ENCODE data around the gene MLST8.

Gene MLST8

DNA sequence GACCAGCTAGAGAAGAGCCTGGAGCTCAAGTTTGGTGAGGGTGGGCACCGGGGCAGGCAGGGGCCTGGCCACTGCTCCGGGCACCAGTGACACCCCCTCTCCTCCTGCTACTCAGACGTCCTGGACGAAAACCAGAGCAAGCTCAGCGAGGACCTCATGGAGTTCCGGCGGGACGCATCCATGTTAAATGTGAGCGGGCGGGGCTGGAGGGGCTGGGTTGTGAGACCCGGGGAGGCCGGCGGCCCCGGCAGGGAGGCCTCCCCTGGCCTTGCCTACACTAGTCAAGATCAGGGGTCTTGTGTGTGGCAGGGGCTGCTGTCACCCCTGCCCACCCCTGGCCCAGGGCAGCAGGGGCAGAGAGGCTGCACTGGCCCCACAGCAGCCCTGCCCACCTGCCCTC, 31.9 kb upstream of the MLST8 start:
- no peak for DNase-seq (ENCODE audit: low read depth)

DNA sequence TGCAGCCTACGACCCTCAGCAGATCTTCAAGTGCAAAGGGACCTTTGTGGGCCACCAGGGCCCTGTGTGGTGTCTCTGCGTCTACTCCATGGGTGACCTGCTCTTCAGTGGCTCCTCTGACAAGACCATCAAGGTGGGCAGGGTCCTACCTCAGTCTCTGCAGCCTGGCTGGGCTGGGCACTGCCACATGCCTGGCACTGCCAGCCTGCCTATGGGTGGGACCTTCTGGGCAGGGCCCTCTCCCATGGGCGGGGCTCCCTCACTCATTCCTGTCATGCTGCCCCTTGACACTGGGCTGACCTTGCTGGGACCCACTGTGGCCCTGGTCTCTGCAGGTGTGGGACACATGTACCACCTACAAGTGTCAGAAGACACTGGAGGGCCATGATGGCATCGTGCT, 31.3 kb upstream of the MLST8 start:
- no peak for DNase-seq (ENCODE audit: low read depth)

DNA sequence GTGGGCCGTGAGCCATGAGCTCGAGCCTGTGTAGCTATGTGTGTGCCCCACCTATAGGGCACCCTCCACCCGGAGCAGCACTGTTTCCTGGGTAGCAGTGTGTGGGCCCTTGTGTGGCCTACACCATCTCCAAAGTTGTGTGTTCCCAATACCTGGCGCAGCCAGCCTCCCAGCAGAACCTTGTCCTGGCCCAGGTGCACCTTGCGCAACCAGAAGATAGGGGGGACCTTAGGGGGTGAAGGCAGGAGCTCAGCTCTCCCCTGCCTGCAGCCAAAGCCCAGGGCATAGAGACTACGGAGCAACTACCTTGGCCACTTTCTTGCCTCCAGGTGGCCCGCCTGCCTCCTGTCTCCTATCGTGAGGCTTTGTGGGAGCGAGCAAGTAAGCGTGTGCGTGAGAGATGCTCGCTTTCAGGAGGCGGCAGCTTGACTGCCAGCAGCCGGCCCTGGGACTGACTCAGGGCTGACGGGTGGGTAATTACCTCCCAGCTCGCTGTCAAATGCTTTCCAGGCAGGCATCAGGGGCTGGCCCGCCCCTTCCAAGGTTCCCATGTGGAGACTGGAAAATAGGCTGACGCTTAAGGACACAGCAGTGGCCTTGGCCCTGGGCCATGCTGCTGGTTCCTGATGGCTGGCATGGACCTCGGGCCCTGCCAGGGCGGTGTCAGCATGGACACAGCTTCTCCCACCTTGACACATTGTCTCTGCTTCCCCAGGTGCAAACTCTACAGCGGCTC, 30.7 kb upstream of the MLST8 start:
- no peak for DNase-seq (ENCODE audit: low read depth)

DNA sequence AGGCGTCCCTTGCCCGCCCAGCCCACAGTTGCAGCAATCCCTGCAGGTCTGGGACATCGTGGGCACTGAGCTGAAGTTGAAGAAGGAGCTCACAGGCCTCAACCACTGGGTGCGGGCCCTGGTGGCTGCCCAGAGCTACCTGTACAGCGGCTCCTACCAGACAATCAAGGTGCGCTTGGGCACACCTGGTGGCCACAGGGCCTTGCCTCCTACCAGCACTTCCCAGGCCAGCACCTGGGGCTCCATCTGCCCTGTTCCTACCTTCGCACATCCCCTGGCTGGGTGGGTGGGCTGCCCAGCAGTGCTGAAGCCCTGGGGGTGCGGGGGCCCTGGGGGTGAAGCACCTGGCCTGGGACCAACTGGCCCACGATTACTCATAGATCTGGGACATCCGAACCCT, 29.8 kb upstream of the MLST8 start:
- DNase-seq (ENCODE audit: low read depth), result no peak

DNA sequence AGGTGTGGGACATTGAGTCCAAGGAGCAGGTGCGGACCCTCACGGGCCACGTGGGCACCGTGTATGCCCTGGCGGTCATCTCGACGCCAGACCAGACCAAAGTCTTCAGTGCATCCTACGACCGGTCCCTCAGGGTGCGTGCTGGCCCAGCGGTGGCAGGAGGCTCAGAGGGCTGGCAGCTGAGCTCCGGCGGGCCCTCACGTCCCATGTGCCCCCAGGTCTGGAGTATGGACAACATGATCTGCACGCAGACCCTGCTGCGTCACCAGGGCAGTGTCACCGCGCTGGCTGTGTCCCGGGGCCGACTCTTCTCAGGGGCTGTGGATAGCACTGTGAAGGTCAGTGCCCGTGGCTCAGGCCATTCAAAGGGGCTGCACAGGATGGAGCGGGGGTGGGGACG, 29.2 kb upstream of the MLST8 start:
- no peak for DNase-seq (ENCODE audit: low read depth)

DNA sequence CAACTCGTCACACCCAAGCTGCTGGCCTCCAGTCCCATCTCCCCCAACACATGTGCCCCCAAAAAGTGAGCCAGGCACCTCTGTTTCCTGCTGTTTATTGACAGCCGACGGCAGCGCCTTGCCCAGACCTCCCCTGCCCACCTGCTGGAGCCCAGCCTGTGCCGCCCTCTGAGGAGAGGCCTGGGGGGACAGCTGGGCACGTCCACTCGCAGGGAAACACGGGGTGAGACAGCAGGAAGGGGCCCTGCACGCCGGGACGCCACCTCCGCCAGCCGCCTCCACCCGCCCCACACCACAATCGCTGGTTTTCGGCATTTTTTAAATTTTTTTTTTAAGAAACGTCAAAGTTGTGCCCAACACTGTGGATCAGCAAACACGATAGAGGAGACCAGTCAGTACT, 28.2 kb upstream of the MLST8 start:
- DNase-seq (ENCODE audit: low read depth), result no peak

DNA sequence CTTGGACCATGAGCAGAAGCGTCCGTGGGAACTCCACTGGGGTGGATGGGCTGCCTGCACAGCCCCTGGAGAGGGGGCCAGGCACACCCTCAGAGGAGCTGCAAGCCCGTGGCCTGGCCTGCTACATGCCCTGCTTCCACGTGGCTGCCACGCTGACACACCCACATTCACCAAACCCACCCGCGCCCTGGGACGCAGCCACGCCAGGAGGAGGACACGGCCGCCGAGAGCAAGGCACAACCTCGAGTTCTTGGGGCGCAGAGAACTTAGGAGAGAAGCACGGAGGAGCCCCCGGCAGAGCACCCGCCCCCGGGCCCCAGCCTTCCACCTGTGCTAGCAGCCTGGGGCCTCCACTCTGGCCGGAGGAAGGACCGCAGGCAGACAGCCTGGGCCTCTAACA, 27.7 kb upstream of the MLST8 start:
- no peak for DNase-seq (ENCODE audit: low read depth)

DNA sequence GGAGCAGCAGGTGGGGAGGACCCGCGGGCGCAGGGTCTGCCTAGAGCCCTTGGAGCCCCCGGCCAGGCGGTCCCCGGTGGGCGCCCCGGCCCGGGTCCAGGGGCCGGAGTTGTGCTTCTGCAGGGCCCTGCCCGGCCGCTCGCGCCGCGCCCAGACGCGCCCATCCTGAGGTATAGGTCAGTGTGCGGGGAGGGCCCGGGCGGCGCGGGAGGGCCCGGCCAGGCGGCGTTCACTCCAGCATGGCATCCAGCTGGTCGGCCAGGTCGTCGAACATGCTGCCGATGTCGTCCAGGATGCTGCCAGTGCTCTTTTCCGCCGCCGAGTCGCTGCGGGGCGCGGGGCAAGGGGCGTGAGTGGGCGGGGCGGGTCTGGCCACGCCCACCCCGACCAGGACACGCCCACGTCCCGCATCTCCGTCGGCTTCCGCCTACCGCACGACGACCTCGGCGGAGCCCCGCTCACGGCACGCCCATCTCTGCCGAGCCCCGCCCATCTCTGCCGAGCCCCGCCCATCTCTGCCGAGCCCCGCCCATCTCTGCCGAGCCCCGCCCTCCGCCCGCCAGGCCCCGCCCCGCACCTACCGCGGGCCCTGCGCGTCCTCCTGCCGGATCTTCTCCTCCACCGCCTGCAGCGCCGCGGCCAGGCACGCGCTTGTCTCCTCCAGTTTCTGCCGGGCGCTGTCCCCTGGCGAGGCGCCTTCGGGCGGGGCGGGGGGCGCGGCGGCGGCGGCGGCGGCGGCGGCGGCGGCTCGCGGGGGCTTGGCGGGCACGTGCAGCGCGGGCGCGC, 26.7 kb upstream of the MLST8 start:
- DNase-seq (ENCODE audit: low read depth), result no peak

DNA sequence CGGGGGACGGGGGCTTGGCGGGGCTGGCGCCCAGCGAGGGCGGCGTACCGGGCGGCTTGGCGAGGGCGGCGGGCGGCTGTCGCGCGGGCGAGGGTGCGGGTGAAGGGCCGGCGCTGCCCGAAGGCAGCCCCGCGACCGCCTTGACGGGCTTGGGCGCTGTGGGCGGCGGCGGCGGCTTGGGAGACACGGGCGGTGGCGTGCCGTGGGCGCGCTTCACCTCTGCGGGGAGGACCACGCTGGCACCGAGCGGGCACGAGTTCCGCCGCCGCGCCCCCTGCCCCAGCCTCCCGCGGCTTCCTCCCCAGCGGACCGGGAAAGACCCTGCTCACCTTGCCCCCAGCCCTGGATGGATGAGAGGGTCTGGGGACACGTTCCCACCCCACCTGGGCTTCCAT, 26.1 kb upstream of the MLST8 start:
- DNase-seq (ENCODE audit: low read depth), result no peak

DNA sequence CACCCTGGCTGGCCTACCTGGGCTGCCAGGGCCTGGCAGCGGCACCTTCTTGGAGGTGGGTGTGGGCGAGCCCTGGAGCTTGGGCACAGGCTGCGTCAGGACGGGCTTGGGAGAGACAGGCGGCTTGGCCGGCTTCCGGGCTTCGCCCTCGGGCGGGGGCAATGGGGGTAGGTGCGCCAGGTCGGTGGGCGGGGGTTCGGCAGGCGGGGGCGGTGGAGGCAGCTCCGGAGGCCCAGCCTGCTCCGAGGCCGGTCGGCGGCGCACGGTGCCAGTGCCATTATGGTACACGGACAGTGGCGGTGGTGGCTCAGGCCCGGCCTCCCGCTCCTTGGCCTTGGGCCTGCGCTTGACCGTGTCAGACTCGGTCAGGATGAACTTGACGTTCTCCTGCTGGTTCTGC, 25.7 kb upstream of the MLST8 start:
- DNase-seq (ENCODE audit: low read depth), result no peak

DNA sequence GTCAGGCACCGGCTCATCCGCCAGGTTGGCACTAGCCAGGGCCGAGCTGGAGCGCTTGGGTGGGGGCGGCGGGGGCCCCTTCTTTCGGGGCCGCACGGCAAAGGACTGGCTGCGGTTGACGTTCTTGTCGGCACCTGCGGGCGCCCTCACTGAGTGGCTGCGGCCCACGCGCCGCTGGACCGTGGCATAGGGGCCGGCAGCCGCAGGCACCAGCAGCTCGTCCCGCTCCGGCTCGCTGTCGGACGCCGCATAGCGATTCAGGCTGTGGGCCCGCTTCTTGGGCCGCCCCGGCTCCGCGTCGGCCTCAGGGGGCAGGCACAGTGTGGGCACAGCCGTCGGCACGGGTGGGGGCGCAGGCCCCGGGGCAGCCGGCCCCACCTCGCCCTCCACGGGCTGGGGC, 24.8 kb upstream of the MLST8 start:
- no peak for DNase-seq (ENCODE audit: low read depth)

DNA sequence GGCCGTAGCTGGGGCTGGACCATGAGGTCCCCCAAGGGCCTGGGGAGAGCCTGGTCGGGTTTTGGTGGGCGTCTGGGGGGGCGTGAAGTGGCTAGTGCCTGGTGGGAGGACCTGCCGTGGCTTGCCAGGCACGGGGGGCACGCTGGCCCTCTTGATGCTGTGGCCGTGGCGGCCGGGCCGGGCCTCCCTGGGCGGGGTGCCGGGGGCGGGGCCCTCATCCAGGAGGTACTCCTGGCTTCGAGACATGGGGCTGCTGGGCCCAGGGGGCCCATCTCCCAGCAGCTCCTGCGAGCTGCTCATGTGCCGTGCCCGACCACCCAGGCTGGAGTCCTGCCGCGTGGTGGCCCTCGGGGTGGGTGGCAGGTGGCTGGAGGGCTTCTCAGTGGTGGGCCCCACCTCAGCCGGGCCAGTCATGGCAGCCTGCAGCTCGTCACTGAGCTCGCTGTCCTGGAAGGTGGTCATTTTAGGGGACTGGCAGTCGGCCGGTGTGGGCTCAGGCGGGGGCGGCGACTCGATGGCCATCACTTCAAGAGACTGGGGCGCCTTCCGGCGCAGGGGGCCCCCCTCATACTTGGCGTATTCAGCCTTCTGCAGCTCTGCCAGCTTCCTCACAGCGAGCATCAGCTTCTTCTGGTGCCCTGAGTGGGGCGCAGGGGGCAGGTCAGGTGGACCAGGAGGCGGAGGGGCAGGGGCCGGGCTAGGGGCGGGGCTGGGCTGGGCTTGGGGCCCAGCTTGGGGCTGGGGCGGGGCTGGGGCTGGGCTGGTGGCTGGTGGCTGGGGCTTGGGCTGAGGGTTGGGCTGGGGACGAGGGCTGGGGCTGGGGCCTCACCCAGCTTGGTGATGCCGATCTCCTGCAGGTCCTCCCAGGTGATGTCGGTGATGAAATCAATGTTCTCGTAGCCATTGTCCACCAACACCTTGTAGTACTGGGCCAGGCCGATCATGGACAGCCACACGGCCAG, 24.0 kb upstream of the MLST8 start:
- DNase-seq (ENCODE audit: low read depth), result no peak

DNA sequence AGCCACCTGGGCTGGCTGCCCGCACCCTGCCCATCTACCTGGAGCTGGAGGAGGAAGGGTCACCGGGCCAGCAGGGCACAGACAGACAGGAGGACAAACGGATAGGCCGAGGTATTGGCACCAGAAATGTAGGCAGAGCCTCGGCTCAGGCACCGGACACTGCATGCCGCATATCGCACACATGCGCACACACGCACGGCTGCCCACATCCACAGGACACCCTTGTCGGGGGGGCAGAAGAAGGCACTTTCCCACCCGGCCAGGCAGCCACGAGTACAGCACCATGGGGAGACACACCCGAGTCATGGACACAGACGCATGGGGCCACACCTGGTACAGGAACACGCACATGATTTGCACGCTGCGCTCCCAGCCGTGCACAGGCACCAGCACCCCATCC, 23.3 kb upstream of the MLST8 start:
- DNase-seq (ENCODE audit: low read depth), result no peak

DNA sequence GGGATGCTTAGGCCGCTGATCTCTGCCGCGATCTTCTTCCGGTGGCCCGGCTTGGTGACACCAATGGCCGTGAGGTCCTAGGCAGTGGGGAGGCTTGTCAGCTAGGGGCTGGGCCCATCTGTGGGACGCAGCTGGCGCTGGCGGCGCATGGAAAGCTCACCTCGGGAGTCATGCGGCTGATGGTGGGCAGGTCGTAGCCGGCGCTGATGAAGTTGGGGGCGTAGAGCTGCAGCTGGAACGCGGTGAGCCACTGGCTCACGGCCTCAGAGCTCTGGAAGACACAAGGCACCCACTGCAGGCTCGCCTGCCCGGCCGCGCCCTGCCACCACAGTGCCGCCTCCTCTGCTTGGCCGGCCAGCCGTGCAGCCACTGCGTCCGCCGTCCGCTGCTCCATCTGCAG, 21.6 kb upstream of the MLST8 start:
- no peak for DNase-seq (ENCODE audit: low read depth)

DNA sequence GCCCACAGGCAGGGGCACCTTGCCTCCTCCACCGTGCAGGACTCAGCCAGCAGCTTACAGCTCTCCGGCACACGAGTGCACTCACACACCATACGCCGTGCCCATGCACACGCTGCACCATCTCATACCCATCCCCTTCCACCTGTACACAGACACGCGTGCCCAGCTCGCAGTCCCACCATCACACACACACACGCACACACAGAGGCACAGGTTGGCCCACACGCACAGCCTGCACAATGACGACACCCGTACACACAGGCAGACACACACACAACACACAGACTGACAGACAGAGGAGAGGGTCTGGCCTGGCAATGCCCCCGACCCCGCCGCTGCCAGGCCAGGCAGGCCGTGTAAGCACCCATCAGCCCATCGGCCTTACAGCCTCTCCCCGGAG, 20.9 kb upstream of the MLST8 start:
- DNase-seq (ENCODE audit: low read depth), result no peak

DNA sequence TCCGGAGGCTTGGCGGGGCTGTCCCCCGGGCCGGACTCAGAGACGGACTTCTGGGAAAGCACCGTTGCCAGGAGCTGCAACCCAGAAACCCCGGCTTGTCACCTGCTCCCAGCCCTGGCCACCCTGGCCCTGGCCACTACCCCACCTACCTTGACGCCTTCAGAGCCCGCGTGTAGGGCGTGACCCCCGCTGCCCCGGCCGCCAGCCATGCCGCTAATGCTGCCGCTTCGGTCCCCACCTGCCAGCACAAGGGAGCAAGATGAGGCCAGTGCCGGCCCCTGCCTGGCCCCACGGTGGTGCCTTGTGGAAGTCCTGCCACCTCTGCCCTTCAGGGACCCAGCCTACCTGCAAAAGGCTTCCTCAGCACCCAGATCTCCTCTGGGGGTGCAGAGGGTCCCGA, 20.3 kb upstream of the MLST8 start:
- DNase-seq (ENCODE audit: low read depth), result no peak

DNA sequence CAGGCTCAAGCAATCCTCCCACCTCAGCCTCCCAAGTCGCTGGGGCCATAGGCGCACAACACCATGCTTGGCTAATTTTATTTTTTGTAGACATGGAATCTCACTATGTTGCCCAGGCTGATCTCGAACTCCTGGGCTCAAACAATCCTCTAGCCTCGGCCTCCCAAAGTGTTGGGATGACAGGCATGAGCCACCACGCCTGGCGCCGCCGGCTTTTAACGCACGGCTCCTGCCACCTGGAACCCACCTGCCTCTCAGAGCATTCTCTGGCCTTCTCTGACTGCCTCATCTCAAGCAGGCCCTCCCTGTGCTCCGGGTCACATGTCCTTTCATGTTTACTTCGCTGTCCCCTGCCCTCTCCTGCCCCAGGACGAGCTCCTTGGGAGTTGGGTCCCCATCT, 19.2 kb upstream of the MLST8 start:
- no peak for DNase-seq (ENCODE audit: low read depth)

DNA sequence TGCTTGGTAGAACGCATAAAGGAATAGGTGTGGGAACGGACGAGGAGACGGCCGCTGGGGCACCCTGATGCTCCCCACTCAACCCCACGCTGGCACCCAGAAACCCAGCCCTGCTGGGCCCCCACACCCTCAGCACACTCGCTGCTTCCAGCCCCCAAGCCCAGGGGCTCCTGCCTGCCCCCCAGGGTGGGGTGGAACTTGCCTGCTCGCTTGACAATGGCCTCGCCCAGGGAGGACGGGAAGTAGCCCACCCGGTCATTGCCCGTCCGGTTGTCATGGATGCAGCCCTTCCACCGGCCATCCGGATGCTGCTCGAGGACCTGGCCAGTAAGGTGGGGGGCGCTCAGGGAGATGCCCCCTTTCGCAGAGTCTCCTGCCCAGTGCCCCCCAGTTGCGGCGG, 18.7 kb upstream of the MLST8 start:
- DNase-seq (ENCODE audit: low read depth), result no peak

DNA sequence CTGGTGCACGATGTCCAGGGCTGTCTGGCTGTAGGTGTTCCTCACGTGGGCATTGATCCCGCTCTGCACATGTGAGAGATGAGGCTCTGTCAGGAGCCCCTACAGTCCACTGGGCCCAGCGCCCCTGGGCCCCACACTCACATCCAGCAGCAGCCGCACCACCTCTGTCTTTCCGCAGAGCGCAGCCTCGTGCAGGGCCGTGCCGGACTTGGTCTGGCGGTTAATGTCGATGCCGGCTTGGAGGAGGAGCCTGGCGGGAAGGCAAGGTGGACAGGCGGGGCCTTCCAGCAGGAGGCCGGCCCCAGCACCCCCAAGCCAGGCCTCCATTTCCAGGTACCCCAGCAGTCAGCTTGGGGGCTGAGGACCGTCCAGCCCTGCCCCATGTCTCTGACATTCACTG, 18.0 kb upstream of the MLST8 start:
- no peak for DNase-seq (ENCODE audit: low read depth)

DNA sequence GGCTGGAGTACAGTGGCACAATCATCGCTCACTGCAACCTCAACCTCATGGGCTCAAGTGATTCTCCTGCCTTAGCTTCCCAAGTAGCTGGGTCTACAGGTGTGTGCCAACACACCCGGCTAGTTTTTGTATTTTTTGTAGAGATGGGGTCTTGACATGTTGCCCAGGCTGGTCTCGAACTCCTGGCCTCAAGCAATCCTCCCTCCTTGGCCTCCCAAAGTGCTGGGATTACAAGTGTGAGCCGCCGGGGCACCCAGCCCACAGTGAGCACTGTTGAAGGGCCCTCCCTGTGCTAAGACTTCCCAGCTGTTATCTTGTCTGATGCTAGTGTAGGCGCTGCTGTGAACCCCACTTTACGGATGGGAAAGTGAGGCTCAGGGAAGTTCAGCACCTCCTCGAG, 16.9 kb upstream of the MLST8 start:
- DNase-seq (ENCODE audit: low read depth), result no peak

DNA sequence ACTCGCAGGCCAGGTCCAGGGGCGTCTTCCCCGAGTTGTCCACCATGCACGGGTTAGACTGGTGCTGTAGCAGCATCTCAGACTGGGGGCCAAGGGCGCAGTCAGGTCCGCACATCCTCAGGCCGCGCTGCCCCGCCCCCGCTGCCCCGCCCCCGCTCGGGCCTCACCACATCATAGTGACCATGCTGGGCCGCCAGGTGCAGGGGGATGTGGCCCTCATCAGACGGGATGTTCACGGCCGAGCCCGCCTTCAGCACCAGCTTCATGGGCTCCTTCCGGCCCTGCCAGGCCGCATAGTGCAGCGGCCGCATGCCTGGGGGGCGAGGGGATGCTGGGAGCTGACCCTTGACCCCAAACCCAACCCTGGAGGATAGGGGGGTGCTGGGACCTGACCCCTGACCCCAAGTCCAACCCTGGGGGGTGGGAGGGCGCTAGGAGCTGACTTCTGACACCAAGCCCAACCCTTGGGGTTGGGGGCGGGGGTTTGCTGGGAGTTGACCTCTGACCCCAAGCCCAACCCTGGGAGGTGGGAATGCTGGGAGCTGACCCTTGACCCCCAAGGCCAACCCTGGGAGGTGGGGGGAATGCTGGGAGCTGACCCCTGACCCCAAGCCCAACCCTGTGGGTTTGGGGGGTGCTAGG, 15.9 kb upstream of the MLST8 start:
- DNase-seq (ENCODE audit: low read depth), result no peak

DNA sequence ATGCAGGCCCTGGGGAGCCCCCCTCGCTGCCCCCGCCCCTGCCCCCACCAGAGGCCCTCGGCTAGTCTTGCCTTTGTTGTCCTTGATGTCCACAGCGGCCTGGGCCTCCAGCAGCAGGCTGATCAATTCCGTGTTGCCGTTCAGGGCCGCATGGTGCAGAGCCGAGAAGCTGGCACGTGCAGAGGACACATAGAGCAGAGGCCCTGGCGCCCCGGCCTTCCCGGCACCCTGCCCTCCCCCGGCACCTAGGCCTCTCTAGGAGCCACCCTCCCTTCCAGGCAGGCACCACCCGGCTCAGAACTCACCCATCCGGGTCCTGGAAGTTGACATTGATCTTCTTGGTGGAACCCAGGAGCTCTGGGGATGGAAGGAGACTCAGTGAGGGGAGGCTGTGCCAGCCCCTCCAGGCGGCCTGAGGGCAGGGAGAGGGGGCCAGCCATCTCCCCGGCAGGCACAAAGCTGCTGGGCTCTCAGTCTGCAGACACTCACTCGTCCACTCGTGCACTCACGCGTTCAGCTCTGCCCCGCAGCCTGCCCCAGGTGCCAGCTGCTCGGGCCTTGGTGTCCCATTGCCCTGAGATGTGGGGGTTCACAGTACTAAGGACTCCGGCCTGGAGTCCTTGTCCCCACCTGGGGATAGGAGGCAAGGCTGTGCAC, 15.1 kb upstream of the MLST8 start:
- no peak for DNase-seq (ENCODE audit: low read depth)

Data from HS-27A (cell line).